Gastroesophageal sphincter (tissue), 4 donors: Measurements from ENCODE around the gene SDF2L1. TPM values are rescaled to one million over a fixed set of nuclear protein-coding genes. Genes with fewer than 3 reads are reported as not detected.

Experiments used
- ATAC-seq: fragments of 150-250 bp; one replicate; pipeline ENCODE4 v1.9.1; 2016; ENCODE audit warnings: mild to moderate bottlenecking, moderate library complexity
- H3K27ac ChIP-seq, 4 donors: fragments of 200-600 bp; sonication (generic) in 3 of 4; 1 replicate in 3 of 4; 2 replicates in 1 of 4; pipeline ENCODE4 v1.5.1; 2016 to 2019
- H3K27me3 ChIP-seq: fragments of 200-600 bp; sonication (generic); one replicate; pipeline ENCODE4 v1.5.1; 2019
- H3K36me3 ChIP-seq, 2 donors: fragments of 200-600 bp; sonication (generic); one replicate each; pipeline ENCODE4 v1.5.1; 2019; ENCODE audit warnings: control low read depth in 1 of 2
- H3K4me1 ChIP-seq, 3 donors: fragments of 200-600 bp; sonication (generic); 1 replicate in 2 of 3; 2 replicates in 1 of 3; pipeline ENCODE4 v1.5.1; 2016 to 2019; ENCODE audit warnings: control low read depth in 2 of 3
- H3K4me3 ChIP-seq, 2 donors: fragments of 200-600 bp; sonication (generic); one replicate each; pipeline ENCODE4 v1.5.1; 2019; ENCODE audit warnings: mild to moderate bottlenecking in 1 of 2, moderate library complexity in 1 of 2
- H3K9me3 ChIP-seq, 3 donors: fragments of 200-600 bp; sonication (generic); one replicate each; pipeline ENCODE4 v1.5.1; 2017 to 2019; ENCODE audit warnings: control low read depth in 2 of 3
- EP300 ChIP-seq: sonication (generic); formaldehyde crosslinking; IDR thresholded peaks from one replicate; pipeline ENCODE4 v1.6.1; 2017; ENCODE audit warnings: antibody characterized with exemption, mild to moderate bottlenecking
- POLR2A ChIP-seq, 2 donors: fragments of 450-650 bp; IDR thresholded peaks; one replicate each; pipeline ENCODE4 v1.6.1; 2017; ENCODE audit warnings: antibody characterized with exemption in 2 of 2, mild to moderate bottlenecking in 2 of 2, moderate library complexity in 1 of 2
- POLR2AphosphoS5 ChIP-seq: sonication (generic); formaldehyde crosslinking; IDR thresholded peaks from one replicate; pipeline ENCODE4 v1.6.1; 2017; ENCODE audit warnings: antibody characterized with exemption
- WGBS, 2 donors: methylation state at CpG; one replicate each; pipeline ENCODE4 v1.1.5; 2018; ENCODE audit warnings: low coverage in 1 of 2; 5-methylcytosine and 5-hydroxymethylcytosine counted together
- total RNA-seq, 4 donors: library from RNA; depleted of rRNA; stranded (reverse); fragments of >200 nt; gene quantifications; one replicate each; pipeline ENCODE4 v1.1.0, GENCODE V29; 2016
- TF ChIP-seq, protein P1 (sequence below), 4 experiments: fragments of 200-600 bp in 2 of 4; fragments of 450-650 bp in 2 of 4; sonication (generic) in 1 of 4; IDR thresholded peaks; one replicate each; pipeline ENCODE4 v1.5.1; 2017 to 2019; ENCODE audit warnings: antibody characterized with exemption in 4 of 4, mild to moderate bottlenecking in 2 of 4, moderate library complexity in 2 of 4

Gene SDF2L1
- total RNA-seq, 4 donors from 2014 or later = 20.7 to 44.1 (median 30.5) TPM

DNA sequence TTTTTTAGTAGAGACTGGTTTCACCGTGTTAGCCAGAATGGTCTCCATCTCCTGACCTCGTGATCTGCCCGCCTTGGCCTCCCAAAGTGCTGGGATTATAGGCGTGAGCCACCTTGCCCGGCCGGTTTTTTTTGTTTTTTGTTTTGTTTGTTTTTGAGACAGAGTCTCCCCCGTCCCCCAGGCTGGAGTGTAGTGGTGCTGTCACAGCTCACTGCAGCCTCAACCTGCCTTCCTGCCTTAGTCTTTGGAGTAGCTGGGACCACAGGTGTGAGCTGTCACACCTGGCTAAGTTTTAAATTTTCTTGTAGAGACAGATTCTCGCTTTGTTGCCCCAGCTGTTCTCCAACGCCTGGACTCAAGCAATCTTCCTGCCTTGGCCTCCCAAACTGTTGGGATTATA lies 26.9 kb downstream of the SDF2L1 start:
- TF ChIP-seq POLR2AphosphoS5 (no peak), POLR2A (IDR thresholded peaks at IDR 0.05) (no peak), EP300 (no peak)
- TF ChIP-seq, protein P1, sequence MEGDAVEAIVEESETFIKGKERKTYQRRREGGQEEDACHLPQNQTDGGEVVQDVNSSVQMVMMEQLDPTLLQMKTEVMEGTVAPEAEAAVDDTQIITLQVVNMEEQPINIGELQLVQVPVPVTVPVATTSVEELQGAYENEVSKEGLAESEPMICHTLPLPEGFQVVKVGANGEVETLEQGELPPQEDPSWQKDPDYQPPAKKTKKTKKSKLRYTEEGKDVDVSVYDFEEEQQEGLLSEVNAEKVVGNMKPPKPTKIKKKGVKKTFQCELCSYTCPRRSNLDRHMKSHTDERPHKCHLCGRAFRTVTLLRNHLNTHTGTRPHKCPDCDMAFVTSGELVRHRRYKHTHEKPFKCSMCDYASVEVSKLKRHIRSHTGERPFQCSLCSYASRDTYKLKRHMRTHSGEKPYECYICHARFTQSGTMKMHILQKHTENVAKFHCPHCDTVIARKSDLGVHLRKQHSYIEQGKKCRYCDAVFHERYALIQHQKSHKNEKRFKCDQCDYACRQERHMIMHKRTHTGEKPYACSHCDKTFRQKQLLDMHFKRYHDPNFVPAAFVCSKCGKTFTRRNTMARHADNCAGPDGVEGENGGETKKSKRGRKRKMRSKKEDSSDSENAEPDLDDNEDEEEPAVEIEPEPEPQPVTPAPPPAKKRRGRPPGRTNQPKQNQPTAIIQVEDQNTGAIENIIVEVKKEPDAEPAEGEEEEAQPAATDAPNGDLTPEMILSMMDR (IDR thresholded peaks at IDR 0.05) = no peak
- Histone ChIP-seq H3K9me3 (no peaks in the 10 kb centered on the region), H3K4me3 (no peak overlapping the region), H3K27ac (no peak overlapping the region), H3K4me1 (peaks cover 0 to 24% (median 0%) of the 10 kb centered on the region in 3 donors), H3K36me3 (peaks cover 0 to 48% of the 10 kb centered on the region in 2 donors), H3K27me3 (no peaks in the 10 kb centered on the region)
- no peak for ATAC-seq
- WGBS, 2 donors = 86% methylated on average over 9 of the region's 9 CpGs; no CpG with 5 or more reads in 1 of the 2 donors

DNA sequence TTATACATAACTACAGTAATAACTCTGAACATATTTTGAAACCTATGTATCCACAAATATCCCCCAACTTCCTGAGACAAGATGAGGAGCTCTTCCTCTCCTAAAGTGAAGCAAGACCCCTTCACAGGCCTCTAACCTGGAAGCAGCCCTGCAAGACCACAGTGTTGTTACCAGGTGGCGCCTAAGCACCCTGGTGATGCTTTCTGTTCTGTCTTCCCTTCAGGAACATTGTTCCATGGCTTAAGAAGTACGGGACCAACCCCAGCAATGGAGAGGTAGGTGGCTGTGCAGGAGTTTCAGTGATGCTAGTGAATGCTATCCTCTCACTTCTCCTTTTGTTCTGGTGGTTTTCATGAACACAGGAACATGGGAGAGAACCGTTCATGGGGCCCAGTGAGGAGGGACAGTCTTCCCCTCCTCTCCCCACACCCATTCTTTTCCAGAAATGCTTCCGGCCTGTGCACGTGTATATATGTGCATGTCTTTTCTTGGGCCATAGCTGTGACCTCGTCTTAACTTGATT lies 30.1 kb downstream of the SDF2L1 start:
- ATAC-seq = no peak
- TF ChIP-seq, protein P1 (IDR thresholded peaks at IDR 0.05) = no peak
- TF ChIP-seq POLR2AphosphoS5 = no peak
- no peaks in the 10 kb centered on the region for H3K27me3 ChIP-seq

DNA sequence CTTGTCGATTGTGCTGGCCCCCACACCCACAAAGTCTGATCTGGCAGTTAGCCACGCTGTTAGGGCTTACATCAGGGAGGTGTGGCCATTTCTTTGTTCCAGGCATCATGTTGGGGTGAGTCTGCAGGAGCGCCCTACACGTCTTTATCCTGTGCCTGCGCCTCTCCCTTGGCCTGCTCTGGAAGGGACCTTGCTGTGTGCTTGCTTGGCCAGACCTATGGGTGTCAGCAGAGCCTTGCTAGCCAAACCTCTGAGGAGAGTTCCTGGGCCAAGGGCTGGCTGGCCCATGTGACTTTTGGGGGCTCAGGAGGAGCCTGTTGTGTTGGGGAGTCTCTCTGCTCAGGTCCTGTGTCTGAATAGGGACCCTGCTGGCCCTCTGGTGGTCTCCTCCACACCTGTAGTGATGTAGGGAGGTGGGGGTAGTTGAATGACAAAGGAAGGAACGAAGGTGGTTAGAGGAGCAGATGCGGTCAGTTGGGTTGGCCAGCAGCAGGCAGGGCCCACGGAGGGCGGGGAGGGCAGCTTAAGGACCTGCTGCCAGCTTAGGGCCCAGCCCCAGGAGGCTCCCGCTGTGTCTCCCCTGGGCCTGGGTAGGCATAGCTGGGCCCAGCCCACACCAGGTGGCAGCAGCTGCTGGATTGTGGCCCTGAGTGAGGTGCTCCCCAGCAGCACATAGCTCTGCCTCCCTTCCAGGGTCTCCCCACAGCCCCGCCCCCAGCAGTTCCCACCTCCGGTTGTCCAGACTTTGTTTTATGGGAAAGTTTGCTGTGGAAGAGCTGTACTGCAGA lies 31.6 kb downstream of the SDF2L1 start:
- no peaks in the 10 kb centered on the region for H3K27me3 ChIP-seq
- ATAC-seq = no peak
- peaks cover 0 to 92% of the 10 kb centered on the region in 2 donors for H3K36me3 ChIP-seq
- no peaks in the 10 kb centered on the region for H3K9me3 ChIP-seq
- 74 to 92% methylated on average over 2 to 4 of the region's 12 CpGs for WGBS, 2 donors
- no peaks in the 10 kb centered on the region for H3K4me1 ChIP-seq
- no peak overlapping the region for H3K27ac ChIP-seq
- H3K4me3 ChIP-seq = no peak overlapping the region
- TF ChIP-seq, protein P1 (IDR thresholded peaks at IDR 0.05) = no peak
- no peak for TF ChIP-seq POLR2AphosphoS5
- no peak for TF ChIP-seq EP300
- TF ChIP-seq POLR2A (IDR thresholded peaks at IDR 0.05) = no peak

More for the DNA sequence above, 30.1 kb downstream of the SDF2L1 start:
- Histone ChIP-seq H3K4me1 (peaks cover 0 to 10% (median 0%) of the 10 kb centered on the region in 3 donors), H3K9me3 (no peaks in the 10 kb centered on the region), H3K4me3 (no peak overlapping the region), H3K36me3 (peaks cover 0 to 76% of the 10 kb centered on the region in 2 donors), H3K27ac (no peak overlapping the region)
- 79 to 91% methylated on average over 4 to 5 of the region's 6 CpGs for WGBS, 2 donors

DNA sequence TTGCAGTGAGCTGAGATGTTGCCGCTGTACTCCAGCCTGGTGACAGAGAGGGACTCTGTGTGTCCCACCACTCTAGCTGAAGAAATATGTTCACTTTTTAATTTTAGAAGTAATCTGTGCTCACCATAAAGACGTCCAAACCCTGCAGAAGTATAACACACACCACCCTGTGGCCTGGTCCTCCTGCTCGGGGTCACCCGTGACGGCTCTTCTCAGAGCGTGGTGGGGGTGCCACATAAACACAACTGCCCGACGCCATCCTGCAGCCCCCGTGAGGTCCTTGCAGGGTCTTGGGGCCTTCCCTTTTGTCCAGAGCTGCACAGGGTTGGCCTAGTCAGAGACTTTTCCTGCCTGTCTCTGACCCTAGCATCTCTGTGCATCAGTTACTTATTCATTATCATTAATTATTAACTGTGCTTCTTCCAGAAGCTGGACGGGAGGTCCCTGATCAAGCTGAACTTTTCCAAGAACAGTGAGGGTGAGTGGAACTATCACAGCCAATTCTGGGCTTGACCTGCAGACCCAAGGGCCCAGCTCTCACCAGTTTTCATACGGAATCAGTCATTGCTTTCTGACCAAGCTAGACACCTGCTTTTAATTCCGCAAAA lies 32.6 kb downstream of the SDF2L1 start:
- Histone ChIP-seq H3K27me3 (no peaks in the 10 kb centered on the region), H3K36me3 (peaks cover 0 to 92% of the 10 kb centered on the region in 2 donors), H3K9me3 (no peaks in the 10 kb centered on the region), H3K4me3 (no peak overlapping the region), H3K4me1 (no peaks in the 10 kb centered on the region), H3K27ac (no peak overlapping the region)
- TF ChIP-seq, protein P1 (IDR thresholded peaks at IDR 0.05) = no peak
- TF ChIP-seq POLR2AphosphoS5 (no peak), POLR2A (IDR thresholded peaks at IDR 0.05) (no peak), EP300 (no peak)
- no peak for ATAC-seq
- 88 to 95% methylated on average over 9 to 11 of the region's 12 CpGs for WGBS, 2 donors
